Measurements from ENCODE around the gene GRK1. TPM values are rescaled to one million over a fixed set of nuclear protein-coding genes. Genes with fewer than 3 reads are reported as not detected.

Gene GRK1
- total RNA-seq, 1 donor from 2014 or later = 0.34 TPM

DNA sequence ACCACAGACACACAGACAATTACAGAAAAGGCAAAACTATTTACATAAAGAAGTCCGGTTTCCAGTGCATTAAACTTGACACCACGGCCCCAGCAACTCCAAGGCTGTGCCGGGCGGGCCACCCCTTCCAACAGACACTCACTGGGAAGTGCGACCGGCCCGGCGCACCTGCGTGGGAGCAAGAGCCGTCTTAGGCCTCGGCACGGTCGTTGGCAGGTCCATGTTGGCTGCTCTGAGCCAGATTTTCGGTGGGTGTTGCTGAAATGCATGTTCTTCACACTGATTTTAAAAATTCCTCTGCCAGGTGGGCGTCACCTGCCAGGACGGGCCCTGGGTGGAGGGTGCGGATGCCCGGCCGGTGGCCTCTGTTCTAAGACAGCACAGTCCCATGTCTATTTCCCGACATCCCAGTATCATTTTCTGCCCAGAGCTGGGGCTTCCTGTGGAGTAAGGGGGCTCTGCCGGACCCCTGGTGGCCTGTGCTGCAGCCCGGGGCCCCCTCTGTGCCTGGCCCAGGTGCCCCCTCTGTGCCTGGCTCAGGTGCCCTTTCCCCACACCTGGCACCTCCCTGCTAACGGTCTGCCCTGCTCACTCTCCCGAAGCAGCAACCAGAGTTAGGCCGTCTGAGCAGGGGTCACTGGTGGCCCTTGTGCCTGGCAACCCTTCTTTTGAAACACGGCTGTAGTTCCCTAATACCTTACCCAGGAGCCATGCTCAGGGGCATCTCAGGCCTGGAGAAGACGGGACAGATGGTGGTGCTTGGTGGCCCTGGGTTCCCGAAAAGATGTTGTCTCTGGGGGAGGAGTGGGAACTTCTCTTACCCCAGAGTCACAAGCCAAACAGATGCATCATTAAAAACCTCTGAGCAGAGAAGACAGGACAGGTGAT lies 101.2 kb downstream of the GRK1 start:
- peaks cover 10% of the 10 kb centered on the region for H3K9me3 Mint-ChIP-seq
- no peak for DNase-seq (ENCODE audit: low spot score in 2 of 2, unreplicated experiment in 2 of 2)
- TF ChIP-seq, protein P1, sequence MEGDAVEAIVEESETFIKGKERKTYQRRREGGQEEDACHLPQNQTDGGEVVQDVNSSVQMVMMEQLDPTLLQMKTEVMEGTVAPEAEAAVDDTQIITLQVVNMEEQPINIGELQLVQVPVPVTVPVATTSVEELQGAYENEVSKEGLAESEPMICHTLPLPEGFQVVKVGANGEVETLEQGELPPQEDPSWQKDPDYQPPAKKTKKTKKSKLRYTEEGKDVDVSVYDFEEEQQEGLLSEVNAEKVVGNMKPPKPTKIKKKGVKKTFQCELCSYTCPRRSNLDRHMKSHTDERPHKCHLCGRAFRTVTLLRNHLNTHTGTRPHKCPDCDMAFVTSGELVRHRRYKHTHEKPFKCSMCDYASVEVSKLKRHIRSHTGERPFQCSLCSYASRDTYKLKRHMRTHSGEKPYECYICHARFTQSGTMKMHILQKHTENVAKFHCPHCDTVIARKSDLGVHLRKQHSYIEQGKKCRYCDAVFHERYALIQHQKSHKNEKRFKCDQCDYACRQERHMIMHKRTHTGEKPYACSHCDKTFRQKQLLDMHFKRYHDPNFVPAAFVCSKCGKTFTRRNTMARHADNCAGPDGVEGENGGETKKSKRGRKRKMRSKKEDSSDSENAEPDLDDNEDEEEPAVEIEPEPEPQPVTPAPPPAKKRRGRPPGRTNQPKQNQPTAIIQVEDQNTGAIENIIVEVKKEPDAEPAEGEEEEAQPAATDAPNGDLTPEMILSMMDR (IDR thresholded peaks at IDR 0.05; ENCODE audit: unreplicated experiment) = no peak
- H3K27ac Mint-ChIP-seq = no peak overlapping the region
- H3K36me3 Mint-ChIP-seq = no peaks in the 10 kb centered on the region
- H3K4me3 Mint-ChIP-seq = no peak overlapping the region
- peaks cover 16% of the 10 kb centered on the region for H3K27me3 Mint-ChIP-seq (ENCODE audit: low read depth)
- no peaks in the 10 kb centered on the region for H3K4me1 Mint-ChIP-seq

DNA sequence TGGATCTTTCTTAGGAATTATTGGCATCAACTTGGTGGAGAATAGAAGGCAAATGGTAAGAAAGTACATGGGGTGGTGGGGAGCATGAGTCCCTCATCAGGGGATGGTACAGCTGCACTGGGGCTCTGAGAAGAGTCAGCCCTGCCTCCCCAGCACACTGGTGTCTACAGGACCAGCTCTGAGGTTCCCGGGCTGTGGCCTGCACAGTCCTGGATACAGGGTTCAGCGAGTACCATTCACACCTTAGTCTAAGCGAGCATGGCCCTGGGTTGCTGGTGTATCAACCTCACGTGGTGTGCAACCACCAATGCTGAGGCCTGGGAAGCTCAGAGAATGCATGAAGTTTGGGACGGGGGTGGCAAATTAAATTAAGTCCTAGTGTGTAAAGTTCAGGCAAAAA lies 102.1 kb downstream of the GRK1 start:
- no peak overlapping the region for H3K4me3 Mint-ChIP-seq
- TF ChIP-seq, protein P1 (IDR thresholded peaks at IDR 0.05; ENCODE audit: unreplicated experiment) = no peak
- no peak overlapping the region for H3K27ac Mint-ChIP-seq
- no peak for DNase-seq (ENCODE audit: low spot score in 2 of 2, unreplicated experiment in 2 of 2)
- peaks cover 15% of the 10 kb centered on the region for H3K27me3 Mint-ChIP-seq (ENCODE audit: low read depth)
- H3K9me3 Mint-ChIP-seq = peaks cover 10% of the 10 kb centered on the region
- no peaks in the 10 kb centered on the region for H3K4me1 Mint-ChIP-seq
- H3K36me3 Mint-ChIP-seq = no peaks in the 10 kb centered on the region

DNA sequence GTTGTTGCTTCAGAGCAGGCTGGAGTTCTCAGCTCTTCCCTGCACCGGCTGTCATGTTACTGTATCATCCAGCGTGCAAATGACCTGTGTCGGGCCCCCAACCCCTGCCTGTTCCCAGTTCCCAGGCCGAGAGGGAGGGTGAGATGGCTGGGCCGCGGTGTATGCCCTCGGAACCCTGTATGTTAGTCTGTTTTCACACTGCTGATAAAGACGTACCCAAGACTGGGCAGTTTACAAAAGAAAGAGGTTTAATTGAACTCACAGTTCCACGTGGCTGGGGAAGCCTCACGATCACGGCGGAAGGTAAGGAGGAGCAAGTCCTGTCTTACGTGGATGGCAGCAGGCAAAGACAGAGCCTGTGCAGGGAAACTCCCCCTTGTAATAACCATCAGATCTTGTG lies 102.9 kb downstream of the GRK1 start:
- TF ChIP-seq, protein P1 (IDR thresholded peaks at IDR 0.05; ENCODE audit: unreplicated experiment) = no peak

DNA sequence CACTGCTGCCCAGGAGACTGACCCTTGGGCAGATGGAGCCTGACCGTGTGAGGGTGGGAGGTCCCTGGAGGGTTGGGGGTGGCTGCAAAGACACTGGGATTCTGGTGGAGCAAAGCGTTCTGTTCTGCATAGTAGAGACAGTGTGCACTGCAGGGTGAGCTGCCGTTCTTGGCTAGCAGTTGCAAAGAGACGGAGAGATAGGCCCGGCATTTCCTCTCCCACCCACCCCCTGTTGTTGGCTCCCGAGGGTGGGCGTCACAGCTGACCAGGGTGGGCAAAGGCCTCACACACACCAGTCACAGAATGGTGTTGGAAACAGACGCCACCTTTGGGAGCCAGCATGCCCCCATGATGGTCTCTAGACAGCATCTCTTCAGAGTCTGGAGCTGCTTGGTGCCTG lies 103.4 kb downstream of the GRK1 start:
- Mint-ChIP-seq H3K36me3 (no peaks in the 10 kb centered on the region), H3K4me3 (no peak overlapping the region), H3K4me1 (no peaks in the 10 kb centered on the region), H3K9me3 (peaks cover 10% of the 10 kb centered on the region), H3K27me3 (ENCODE audit: low read depth) (peaks cover 15% of the 10 kb centered on the region), H3K27ac (no peak overlapping the region)
- no peak for DNase-seq (ENCODE audit: low spot score in 2 of 2, unreplicated experiment in 2 of 2)
- TF ChIP-seq, protein P1 (IDR thresholded peaks at IDR 0.05; ENCODE audit: unreplicated experiment) = no peak

More for the DNA sequence above, 102.9 kb downstream of the GRK1 start:
- Mint-ChIP-seq H3K27me3 (ENCODE audit: low read depth) (peaks cover 15% of the 10 kb centered on the region), H3K9me3 (peaks cover 10% of the 10 kb centered on the region), H3K4me3 (no peak overlapping the region), H3K36me3 (no peaks in the 10 kb centered on the region), H3K4me1 (no peaks in the 10 kb centered on the region), H3K27ac (no peak overlapping the region)
- no peak for DNase-seq (ENCODE audit: low spot score in 2 of 2, unreplicated experiment in 2 of 2)

DNA sequence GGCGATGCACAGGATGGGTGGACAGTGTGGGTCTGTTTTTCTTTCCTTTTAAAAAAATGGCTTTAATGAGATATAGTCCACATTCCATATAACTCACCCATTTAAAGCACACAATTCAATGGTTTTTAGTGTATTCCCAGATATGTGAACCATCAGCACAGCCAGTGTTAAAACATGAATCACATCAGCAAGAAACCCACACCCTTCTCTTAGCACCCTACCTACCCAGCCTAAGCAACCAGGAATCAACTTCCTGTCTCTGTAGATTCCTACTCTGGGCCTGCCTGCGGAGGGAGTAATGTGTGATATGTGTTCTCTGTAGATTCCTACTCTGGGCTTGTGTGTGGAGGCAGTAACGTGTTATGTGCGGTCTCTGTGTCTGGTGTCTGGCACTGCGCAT lies 103.9 kb downstream of the GRK1 start:
- Mint-ChIP-seq H3K36me3 (no peaks in the 10 kb centered on the region), H3K27me3 (ENCODE audit: low read depth) (peaks cover 12% of the 10 kb centered on the region), H3K4me1 (no peaks in the 10 kb centered on the region), H3K4me3 (no peak overlapping the region), H3K9me3 (peaks cover 10% of the 10 kb centered on the region), H3K27ac (no peak overlapping the region)
- TF ChIP-seq, protein P1 (IDR thresholded peaks at IDR 0.05; ENCODE audit: unreplicated experiment) = no peak
- no peak for DNase-seq (ENCODE audit: low spot score in 2 of 2, unreplicated experiment in 2 of 2)
